Astrocyte of the cerebellum (primary cell): ENCODE results near the gene NOL9.
"Not testable (repeated sequence)": the region's sequence is repeated elsewhere in the genome, so short reads cannot be mapped to it uniquely, and the experiment has no call there.

ENCODE experiments used
- DNase-seq: peaks from one replicate; pipeline ENCODE4 v3.0.0-alpha.2; 2011; ENCODE audit warnings: low read depth
- H3K4me3 ChIP-seq: 2 replicates; pipeline ENCODE4 v1.5.1; 2011; ENCODE audit warnings: mild to moderate bottlenecking, low read depth, low read length, moderate library complexity
- in situ Hi-C: cut with HindIII; loops from 2 replicates; pipeline ENCODE4 v1.10.0; 2017; ENCODE audit warnings: low sequenced_read_pairs
- TF ChIP-seq, protein P1 (sequence below): IDR thresholded peaks from 2 replicates; pipeline ENCODE4 v1.5.1; 2012; ENCODE audit warnings: low read length, low read depth, moderate library complexity, mild to moderate bottlenecking; ENCODE audit errors: missing control alignments

The NOL9 gene

GRCh38 chr1:6572653-6573383 is 18.5 kb upstream of the NOL9 start:
- no peak for DNase-seq
- in situ Hi-C loops = no loop called here
- TF ChIP-seq, protein P1, sequence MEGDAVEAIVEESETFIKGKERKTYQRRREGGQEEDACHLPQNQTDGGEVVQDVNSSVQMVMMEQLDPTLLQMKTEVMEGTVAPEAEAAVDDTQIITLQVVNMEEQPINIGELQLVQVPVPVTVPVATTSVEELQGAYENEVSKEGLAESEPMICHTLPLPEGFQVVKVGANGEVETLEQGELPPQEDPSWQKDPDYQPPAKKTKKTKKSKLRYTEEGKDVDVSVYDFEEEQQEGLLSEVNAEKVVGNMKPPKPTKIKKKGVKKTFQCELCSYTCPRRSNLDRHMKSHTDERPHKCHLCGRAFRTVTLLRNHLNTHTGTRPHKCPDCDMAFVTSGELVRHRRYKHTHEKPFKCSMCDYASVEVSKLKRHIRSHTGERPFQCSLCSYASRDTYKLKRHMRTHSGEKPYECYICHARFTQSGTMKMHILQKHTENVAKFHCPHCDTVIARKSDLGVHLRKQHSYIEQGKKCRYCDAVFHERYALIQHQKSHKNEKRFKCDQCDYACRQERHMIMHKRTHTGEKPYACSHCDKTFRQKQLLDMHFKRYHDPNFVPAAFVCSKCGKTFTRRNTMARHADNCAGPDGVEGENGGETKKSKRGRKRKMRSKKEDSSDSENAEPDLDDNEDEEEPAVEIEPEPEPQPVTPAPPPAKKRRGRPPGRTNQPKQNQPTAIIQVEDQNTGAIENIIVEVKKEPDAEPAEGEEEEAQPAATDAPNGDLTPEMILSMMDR = no peak

DNA sequence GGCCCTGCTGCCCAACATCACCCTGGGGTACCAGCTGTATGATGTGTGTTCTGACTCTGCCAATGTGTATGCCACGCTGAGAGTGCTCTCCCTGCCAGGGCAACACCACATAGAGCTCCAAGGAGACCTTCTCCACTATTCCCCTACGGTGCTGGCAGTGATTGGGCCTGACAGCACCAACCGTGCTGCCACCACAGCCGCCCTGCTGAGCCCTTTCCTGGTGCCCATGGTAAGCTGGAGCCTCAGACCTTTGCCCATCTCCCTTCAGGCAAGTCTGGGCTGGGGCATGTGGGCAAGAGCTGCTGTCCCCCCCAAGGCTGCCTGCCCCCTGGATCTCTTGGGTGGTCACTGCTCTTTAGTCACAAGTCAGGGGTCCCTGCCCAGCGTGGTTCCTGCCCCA is 16.7 kb upstream of the NOL9 start:
- no peak overlapping the region for H3K4me3 ChIP-seq
- in situ Hi-C loops = no loop called here
- TF ChIP-seq, protein P1 = no peak
- no peak for DNase-seq

More at GRCh38 chr1:6572653-6573383, 18.5 kb upstream of the NOL9 start:
- no peak overlapping the region for H3K4me3 ChIP-seq

GRCh38 chr1:6570100-6570499 is 15.8 kb upstream of the NOL9 start:
- DNase-seq = no peak
- H3K4me3 ChIP-seq = no peak overlapping the region
- in situ Hi-C loops = no loop called here
- TF ChIP-seq, protein P1 = no peak

DNA sequence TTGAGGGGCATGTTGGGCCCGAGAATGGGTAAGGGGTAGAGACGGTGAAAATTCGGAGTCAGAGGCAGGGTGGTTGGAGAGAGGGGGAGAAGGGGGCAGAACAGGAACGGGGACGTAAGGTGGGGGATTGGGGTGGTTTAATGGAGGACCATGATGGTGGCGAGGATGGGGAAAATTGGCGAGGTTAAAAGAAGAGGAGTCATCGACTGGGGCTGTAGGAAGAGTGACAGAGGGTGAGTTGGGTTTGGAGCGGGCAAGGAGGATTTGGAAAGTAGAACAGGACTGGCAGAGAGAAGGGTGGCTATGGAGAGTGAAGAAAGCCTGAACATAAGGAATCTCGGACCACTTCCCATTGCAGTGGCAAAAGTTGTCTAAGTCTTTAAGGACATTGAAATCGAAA is 14.7 kb upstream of the NOL9 start:
- in situ Hi-C loops = no loop called here
- TF ChIP-seq, protein P1 = no peak
- no peak overlapping the region for H3K4me3 ChIP-seq
- no peak for DNase-seq

DNA sequence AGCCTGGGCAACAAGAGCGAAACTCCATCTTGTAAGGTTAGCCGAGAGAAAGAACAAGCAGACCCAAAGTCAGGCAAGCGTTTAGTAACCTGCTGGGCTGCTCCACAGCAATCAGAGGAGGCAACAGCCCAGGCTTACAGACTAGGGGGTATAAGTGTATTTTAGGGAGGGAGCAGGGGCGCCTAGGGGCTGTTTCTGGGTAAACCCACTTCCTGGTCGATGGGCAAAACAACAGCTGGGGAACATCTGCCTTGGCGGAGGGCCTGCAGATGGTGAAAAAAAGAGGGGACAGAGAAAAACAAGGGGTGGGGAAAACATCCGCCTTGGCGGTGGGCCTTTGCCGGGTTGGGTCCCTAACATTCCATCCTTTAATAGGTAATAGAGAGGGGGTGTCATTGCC is 6.0 kb upstream of the NOL9 start:
- no peak overlapping the region for H3K4me3 ChIP-seq
- no peak for DNase-seq
- in situ Hi-C loops = no loop called here
- TF ChIP-seq, protein P1 = no peak

DNA sequence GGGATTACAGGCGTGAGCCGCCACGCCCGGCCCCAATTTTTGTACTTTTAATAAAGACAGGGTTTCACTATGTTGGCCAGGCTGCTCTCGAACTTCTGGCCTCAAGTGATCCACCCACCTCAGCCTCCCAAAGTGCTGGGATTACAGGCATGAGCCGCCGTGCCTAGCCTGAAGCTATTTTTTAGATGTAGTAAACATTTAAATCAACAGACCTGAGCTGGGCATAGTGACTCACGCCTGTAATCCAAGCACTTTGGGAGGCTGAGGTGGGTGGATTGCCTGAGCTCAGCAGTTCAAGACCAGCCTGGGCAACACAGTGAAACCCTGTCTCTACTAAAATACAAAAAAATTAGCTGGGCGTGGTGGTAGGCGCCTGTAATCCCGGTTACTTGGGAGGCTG is 4.8 kb upstream of the NOL9 start:
- H3K4me3 ChIP-seq, DNase-seq, in situ Hi-C loops: not testable (repeated sequence)

DNA sequence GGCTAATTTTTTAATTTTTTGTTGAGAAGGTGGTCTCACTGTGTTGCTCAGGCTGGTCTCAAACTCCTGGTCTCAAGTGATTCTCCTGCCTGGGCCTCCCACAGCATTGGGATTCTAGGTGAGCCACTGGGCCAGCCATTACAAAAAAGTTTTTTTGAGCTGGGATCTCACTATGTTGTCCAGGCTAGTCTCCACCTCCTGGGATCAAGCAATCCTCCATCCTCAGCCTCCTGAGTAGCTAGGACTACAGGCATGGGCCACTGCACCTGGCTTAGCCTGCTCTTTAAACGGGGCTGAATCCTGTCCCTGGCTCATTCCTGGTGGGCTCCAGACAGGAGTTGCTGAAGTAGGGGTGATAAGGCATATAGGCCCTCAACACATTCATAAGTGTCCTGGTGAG is 3.3 kb upstream of the NOL9 start:
- in situ Hi-C loops = no loop called here
- DNase-seq = no peak
- TF ChIP-seq, protein P1 = no peak
- H3K4me3 ChIP-seq = no peak overlapping the region
